ENCODE data around the gene CCDC159.
"Not testable (repeated sequence)": the region's sequence is repeated elsewhere in the genome, so short reads cannot be mapped to it uniquely, and the experiment has no call there.

DNA sequence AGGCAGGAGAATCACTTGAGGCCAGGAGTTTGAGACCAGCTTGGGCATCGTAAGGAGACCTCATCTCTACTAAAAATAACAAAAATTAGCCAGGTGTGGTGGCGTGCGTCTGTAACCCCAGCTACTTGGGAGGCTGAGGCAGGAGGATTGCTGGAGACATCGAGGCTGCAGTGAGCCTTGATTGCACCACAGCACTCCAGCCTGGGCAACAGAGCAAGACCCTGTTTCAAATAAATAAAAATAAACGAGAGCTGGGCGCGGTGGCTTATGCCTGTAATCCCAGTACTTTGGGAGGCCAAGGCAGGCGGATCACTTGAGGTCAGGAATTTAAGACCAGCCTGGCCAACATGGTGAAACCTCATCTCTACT lies 6.2 kb upstream of the CCDC159 start:
- not testable (repeated sequence) for TF ChIP-seq JUN (CRISPR knock-in tag; IDR thresholded peaks at IDR 0.05)
- TF ChIP-seq, protein P1, sequence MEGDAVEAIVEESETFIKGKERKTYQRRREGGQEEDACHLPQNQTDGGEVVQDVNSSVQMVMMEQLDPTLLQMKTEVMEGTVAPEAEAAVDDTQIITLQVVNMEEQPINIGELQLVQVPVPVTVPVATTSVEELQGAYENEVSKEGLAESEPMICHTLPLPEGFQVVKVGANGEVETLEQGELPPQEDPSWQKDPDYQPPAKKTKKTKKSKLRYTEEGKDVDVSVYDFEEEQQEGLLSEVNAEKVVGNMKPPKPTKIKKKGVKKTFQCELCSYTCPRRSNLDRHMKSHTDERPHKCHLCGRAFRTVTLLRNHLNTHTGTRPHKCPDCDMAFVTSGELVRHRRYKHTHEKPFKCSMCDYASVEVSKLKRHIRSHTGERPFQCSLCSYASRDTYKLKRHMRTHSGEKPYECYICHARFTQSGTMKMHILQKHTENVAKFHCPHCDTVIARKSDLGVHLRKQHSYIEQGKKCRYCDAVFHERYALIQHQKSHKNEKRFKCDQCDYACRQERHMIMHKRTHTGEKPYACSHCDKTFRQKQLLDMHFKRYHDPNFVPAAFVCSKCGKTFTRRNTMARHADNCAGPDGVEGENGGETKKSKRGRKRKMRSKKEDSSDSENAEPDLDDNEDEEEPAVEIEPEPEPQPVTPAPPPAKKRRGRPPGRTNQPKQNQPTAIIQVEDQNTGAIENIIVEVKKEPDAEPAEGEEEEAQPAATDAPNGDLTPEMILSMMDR (IDR thresholded peaks at IDR 0.05): not testable (repeated sequence)
- TF ChIP-seq, protein P2, sequence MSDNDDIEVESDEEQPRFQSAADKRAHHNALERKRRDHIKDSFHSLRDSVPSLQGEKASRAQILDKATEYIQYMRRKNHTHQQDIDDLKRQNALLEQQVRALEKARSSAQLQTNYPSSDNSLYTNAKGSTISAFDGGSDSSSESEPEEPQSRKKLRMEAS (CRISPR knock-in tag; IDR thresholded peaks at IDR 0.05): not testable (repeated sequence)
- TF ChIP-seq, protein P3, sequence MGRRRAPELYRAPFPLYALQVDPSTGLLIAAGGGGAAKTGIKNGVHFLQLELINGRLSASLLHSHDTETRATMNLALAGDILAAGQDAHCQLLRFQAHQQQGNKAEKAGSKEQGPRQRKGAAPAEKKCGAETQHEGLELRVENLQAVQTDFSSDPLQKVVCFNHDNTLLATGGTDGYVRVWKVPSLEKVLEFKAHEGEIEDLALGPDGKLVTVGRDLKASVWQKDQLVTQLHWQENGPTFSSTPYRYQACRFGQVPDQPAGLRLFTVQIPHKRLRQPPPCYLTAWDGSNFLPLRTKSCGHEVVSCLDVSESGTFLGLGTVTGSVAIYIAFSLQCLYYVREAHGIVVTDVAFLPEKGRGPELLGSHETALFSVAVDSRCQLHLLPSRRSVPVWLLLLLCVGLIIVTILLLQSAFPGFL (CRISPR knock-in tag; IDR thresholded peaks at IDR 0.05; ENCODE audit: borderline replicate concordance): not testable (repeated sequence)
- TF ChIP-seq, protein P4, sequence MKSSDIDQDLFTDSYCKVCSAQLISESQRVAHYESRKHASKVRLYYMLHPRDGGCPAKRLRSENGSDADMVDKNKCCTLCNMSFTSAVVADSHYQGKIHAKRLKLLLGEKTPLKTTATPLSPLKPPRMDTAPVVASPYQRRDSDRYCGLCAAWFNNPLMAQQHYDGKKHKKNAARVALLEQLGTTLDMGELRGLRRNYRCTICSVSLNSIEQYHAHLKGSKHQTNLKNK (CRISPR knock-in tag; IDR thresholded peaks at IDR 0.05): not testable (repeated sequence)
